GM19351 (cell line): ENCODE results near the gene GFAP.

Experiments
- ATAC-seq: cut with Tn5 transposase; IDR thresholded peaks from one replicate; pipeline ENCODE4 v1.9.1; 2021; ENCODE audit warnings: mild to moderate bottlenecking, moderate library complexity; ENCODE audit not compliant: unreplicated experiment

The GFAP gene

DNA sequence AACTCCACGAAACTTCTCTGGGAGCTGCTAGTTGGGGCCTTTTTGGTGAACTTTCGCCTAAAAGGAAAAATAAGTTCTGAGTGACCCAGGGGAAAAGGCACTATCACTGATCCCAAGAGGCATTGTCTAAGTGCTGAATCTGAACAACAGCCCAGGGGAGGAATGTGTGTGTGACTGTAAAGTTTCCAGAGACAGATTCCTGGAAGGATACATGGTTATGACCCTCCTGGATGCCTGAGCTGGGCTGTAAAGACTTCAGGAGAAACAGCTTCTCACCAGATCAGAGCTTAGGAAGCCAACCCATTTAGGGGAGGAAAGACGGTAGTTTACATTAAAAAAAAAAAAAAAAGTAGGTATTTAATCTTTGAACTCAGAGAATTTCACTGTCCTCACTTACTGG, 47.5 kb downstream of the GFAP start:
- no peak for ATAC-seq

GRCh38 chr17:44865931-44866330, 49.4 kb downstream of the GFAP start:
- no peak for ATAC-seq

DNA sequence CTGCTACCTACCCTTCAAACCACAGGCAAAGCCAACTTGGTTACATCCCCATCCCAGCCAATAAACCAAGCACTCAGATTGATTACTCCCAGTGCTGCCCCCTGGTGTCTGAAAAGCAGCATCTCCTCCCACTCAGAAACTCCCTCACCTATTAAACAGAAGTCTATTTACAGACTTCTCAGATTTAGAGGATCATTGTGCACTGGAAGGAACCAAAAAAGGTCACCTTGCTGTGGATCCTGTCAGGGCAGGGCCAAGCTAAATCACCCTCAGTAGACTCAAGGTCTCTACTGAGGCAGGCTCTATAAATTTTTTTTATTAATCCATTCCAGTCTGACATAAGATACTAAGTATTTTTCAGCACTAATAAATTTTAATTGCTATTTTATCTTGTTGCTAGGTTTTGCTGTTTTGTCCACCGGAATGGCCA, 50.1 kb downstream of the GFAP start:
- no peak for ATAC-seq

- no peak for ATAC-seq
Measured at GRCh38 chr17:44864831-44865230, 50.5 kb downstream of the GFAP start.

GRCh38 chr17:44863061-44863918, 52.0 kb downstream of the GFAP start:
- ATAC-seq, result no peak

GRCh38 chr17:44862278-44862914, 52.9 kb downstream of the GFAP start:
- ATAC-seq, result no peak

DNA sequence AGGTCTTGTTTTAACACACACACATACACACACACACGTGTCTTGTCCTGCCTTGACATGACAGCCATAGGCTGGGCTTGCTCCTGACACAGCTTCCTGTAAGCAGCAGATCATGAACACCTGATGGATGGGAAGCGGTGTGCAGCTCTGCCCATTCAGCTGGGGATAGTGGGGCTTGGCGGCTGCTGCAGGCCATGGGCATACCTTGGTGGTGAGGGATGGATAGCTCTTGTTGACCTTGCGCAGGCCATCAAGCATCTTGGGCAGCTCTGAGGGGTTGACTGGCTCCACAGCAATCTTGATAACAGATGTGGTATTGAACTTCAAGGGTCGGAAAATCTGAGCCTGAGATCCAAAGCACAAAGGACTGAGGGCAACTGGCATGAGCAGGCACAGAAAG, 55.6 kb downstream of the GFAP start:
- no peak for ATAC-seq

DNA sequence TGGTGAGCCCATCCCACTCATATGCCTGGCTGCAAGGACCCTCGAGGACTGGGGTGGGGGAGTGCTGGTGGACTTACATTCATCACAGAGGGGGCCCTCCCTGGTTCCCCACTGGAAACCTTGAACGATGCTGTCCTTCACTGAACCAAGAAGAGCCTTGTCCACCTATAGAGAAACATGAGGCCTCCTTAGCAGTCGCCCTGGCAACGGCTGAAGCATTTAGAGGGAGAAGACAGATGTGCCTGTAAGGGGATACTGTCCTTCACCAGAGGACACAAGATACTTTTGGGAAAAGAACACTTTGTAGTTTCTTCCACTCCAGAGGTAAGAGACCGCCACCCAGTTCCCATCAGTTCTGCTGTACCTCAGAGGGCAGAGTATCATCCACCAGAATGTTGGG, 61.1 kb downstream of the GFAP start:
- no peak for ATAC-seq
